NCI-H1105 treated with DMSO at 0.1 percent for 48 hours (cell line): ENCODE data around the gene FHAD1.
A peak's percentile ranks its signal among the peaks of the same experiment; 100 is the strongest.

ENCODE experiments used
- DNase-seq: peaks from one replicate; lab custom pipeline; 2025; lab: John Stamatoyannopoulos, UW

The FHAD1 gene

DNA sequence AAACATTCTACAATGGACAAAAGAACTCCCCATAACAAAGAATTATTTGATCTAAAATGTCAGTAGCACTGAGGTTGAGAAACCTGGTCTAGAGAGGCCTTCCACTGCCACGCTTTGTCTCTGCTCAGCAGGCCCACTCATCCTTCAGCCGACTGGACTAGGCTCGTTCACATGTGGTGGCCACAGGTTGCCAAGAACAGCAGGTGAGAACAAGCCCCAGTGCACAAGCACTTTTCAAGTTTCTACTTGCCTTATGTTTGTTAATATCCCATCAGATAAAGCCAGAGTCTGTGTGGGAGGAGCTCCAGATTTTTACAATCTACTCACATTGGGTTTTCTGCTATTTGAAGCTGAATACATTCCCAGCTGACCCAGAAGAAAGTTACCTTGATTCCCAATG, 153.6 kb downstream of the FHAD1 start:
- peak; percentile 88 for DNase-seq

DNA sequence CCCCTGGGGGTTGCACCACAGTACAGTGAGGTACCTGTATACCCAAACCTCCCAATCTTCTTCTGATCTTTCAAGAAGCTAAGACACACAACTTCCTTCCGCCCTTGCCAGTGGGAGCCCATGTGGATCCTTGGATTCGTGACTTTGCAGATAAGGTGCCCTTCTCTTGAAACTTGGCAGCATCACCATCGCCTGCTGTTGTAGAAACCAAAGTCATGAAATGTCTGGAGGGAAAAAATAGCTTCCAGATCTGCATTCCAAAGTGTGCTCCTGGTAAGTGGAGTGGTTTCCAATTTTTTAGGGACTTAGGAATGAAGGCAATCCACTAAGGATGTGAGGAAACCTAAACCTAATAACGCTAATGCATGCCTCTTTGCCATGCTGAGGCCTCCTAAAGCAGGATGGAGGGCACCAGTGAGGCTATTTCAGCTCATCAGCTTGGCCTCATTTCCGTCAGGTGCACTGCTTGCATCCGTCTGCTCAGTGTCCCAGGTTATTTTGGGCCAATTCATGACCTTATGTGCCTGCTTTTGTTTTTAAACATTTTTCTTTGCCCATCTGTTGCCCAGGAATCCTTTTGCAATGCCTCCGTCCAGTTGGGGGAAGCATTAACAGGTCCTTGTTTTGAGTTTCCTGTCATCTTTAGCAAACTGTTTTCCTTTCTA, 154.5 kb downstream of the FHAD1 start:
- DNase-seq: no peak

DNA sequence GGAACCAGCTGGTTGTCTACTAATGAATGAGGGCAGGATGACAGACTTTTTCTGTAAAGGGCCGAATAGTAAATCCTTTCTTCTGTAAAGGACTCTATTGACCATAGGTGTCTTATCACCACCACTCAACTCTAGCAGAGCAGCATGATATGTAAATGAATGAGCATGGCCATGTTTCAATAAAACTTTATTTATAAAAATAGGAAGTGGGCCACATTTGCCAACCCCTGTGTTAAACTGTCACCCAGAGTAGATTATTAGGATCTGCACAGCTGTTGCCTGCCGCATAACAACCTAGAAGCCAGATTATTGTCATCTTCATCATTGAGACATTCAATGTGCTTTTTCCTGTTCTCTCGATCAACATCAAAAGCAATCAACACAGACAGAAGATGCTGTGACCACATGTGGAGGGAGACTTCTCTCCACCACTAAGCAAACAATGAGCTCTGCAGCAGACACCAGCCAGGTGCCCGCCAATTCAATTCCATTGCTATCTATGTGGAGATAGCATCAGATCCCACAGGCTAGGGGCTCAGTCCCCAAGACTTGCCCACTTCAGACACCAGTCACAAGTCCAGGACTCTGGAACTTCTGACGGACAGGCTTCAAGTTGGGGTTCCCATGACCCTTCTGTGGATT, 155.9 kb downstream of the FHAD1 start:
- no peak for DNase-seq

GRCh38 chr1:15403962-15404580, 157.0 kb downstream of the FHAD1 start:
- no peak for DNase-seq

DNA sequence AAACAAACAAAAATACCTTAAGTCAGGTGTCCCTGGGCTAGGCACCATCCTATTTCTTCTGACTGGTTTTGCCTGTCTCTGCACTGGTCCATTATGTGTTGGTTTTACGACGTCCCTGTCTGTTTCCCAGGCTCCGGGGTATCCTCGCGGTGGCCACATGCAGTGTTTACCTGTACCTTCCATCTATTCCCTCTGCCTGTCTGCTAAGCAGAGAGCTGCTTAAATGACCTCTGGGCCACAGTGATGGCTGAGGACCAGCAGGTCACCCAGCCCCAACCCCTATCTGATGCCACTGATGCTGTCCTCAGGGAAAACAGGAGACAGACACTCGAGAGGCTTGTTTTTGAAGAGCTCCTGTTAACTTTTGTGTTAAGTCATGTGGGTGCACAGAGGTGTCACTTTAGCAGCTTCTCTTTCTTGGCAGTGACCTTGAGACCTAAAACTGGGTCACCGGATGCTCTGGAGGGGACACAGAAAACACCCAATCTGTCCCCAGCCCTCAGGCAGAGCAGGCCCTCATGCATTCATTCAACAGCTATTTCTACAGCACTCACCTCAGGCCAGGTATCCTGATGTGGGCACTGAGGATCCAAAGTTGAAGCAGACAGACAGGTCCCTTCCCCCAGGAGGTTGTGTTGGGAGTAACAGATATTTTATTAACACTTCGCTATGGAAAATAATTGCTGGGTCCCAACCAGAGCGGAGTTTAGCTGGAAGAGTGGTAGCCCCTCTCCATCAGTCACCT, 158.3 kb downstream of the FHAD1 start:
- DNase-seq: no peak

DNA sequence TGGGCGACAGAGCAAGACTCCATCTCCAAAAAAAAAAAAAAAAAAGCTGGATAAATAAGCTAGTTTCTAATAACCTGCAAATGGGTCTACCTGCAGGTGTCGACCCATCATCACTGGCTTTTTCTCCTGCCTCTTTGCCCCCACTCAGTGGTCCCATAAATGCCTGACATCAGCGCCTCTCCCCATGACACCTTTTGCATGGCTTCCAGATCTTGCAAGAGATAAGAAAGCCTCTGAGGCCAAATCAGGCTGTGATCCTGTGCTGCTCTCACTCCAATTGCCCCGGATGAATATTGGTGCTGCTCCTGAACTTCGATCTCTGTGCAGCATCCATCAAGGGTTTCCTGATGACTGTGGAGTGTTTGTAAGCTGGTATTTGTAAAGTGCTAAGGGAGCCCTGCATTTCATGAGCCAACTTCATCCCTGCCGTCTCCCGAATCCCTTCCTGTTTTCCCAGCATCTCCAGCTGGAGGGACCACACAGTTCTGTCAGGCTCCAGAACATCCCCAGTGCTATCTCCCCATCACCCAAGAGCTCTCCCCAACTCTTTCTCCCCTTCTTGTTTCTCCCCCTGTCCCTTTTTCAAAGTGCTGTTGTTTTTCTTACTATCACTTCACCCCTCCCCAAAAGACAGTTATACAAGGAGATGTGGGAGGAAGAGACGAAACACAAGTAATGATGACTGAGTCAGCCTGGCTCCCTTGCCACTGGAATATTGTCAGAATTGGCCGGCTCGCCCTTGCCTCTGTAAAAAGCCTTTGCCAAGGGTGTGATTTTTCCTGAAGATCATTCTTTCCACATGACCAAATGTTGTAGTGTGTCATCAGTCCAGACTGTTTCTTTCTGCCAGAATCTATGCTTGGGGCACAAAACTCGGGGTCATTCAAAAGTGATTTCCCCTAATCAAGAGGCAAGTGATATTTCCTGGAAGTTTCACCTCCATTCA, 159.9 kb downstream of the FHAD1 start:
- no peak for DNase-seq

GRCh38 chr1:15407580-15407979, 160.6 kb downstream of the FHAD1 start:
- no peak for DNase-seq

GRCh38 chr1:15408890-15409387, 161.9 kb downstream of the FHAD1 start:
- no peak for DNase-seq

- DNase-seq: peak; percentile 77
These were observed 162.6 kb downstream of the FHAD1 start, which contains the start of gene EFHD2 for GRCh38 chr1:15409388-15410222. Gene EFHD2, plus strand, starts transcription at chr1:15409888. Its CDS starts 84 bp downstream, at chr1:15409972.

- DNase-seq: no peak
These were observed 163.3 kb downstream of the FHAD1 start for GRCh38 chr1:15410223-15410883.

- DNase-seq: no peak
These were observed 163.8 kb downstream of the FHAD1 start for GRCh38 chr1:15410884-15411245.

DNA sequence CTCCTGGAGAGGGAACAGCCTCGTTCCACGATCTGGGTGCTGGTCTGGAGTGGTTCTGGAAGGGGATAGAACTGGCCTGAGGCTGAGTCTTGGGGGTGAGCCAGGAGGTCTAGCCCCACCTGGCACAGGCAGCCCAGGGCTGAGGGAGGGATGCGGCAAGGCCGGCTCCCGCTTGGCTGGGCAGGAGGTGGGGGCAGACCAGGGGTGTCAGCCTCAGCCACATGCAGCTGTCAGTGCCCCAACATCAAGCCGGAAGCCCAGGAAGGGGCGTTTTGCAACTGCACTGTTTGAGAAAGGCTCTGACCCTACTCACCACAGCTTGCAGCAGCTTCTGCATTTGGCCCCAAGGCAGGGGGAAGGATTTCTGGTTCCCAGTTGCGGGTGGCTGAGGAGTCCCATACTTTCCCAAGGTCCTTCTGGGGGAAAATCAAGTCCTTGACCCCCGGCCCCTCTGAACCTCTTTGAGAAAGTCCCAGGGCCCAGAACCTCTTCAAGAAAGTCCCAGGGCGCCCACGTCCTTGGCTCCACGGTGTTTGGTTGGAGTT, 164.6 kb downstream of the FHAD1 start:
- peak; percentile 17 for DNase-seq

GRCh38 chr1:15412175-15412800, 165.3 kb downstream of the FHAD1 start:
- DNase-seq: no peak

- no peak for DNase-seq
These were observed 165.8 kb downstream of the FHAD1 start for GRCh38 chr1:15412843-15413242.

DNA sequence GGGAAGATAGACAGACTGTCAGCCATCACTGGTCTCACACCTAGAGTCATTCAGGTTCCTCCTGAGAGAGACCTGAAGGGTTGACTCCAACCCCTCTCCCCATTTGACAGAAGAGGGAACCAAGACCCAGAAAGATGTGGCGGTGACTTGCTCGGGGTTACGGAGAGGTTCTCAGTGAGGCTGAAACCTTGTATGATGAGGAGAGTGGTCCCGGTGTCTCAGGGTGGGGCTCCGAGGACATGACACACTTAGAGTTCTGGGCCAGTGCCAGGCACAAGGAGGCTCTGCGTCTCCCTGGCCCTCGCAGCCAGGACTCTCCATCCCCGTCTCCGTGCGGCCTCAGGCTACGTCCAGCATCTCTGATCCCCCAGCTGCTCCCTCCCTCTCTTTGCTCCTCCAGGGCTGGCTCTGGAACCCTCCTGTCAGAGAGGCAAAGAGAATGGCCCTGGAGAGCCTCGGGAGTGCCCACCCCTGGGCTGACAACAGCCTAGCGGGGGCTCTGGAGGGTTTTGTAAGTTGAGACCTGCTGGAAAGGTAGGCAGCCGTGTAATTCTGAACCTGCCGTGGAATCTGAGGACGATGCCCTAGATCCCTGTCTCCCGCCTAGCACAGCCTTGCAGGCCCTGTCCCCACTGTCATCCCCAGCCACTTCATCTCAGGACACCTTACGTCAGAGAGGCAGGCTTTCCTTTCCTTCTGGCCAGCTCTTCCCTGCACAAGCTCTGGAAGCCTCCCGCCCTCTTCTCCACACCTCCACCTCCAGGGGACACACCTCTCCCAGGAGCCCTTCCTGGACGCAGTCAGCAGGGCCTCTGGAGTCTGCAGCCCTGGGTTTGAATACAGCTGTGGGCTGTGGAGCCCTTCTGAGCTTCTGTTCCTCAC, 166.8 kb downstream of the FHAD1 start:
- DNase-seq: no peak

GRCh38 chr1:15414445-15414983, 167.5 kb downstream of the FHAD1 start:
- DNase-seq: no peak

DNA sequence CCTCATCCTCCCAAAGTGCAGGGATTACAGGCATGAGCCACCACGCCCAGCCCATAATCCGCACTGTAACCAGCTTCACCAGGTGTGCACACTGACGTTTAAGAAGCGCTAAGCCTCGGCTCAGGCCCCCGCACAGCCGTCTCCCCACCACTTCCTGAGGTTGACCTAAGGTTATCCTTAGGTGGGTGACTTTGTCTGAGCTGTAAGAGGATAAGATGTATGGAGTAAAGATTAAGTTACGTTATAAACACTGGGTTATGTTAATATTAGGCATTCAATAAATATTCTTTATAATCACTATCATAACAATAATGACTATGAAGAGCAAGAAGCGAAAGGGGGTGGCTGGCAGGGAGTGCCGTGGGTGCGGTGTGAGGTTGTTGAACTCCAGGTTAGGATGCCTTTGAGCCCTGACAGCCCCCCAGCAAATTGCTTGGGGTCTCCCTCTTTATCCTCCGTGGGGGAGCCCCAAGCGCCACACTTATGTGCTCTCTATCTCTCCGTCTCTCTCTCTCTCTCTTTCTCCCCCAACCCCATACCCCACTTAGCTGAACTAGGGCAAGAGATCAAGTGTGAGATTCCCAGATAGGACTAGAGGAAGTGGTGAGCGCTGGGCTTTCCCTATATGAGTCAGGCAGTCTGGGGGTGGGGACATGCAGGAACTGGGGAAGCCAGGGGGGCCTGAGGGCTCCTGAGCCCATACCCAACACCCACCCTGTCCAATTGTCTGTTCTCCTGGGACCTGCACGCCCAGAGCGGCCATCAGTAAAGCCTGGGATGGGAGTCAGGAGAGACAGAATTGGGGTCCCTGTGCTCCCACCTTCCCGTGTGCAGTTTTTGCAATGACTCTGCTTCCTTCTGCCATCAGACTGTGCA, 170.3 kb downstream of the FHAD1 start:
- no peak for DNase-seq
